ENCODE data around the gene NCKIPSD.
"Not testable (repeated sequence)": the region's sequence is repeated elsewhere in the genome, so short reads cannot be mapped to it uniquely, and the experiment has no call there.

DNA sequence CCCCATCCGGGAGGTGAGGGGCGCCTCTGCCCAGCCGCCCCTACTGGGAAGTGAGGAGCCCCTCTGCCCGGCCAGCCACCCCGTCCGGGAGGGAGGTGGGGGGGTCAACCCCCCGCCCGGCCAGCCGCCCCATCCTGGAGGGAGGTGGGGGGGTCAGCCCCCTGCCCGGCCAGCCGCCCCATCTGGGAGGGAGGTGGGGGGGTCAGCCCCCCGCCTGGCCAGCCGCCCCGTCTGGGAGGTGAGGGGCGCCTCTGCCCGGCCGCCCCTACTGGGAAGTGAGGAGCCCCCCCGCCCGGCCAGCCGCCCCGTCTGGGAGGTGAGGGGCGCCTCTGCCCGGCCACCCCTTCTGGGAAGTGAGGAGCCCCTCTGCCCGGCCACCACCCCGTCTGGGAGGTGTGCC is 48.8 kb upstream of the NCKIPSD start:
- TF ChIP-seq, protein P1, sequence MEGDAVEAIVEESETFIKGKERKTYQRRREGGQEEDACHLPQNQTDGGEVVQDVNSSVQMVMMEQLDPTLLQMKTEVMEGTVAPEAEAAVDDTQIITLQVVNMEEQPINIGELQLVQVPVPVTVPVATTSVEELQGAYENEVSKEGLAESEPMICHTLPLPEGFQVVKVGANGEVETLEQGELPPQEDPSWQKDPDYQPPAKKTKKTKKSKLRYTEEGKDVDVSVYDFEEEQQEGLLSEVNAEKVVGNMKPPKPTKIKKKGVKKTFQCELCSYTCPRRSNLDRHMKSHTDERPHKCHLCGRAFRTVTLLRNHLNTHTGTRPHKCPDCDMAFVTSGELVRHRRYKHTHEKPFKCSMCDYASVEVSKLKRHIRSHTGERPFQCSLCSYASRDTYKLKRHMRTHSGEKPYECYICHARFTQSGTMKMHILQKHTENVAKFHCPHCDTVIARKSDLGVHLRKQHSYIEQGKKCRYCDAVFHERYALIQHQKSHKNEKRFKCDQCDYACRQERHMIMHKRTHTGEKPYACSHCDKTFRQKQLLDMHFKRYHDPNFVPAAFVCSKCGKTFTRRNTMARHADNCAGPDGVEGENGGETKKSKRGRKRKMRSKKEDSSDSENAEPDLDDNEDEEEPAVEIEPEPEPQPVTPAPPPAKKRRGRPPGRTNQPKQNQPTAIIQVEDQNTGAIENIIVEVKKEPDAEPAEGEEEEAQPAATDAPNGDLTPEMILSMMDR (IDR thresholded peaks at IDR 0.05; ENCODE audit: low read depth, low read length) = not testable (repeated sequence)
- TF ChIP-seq, protein P2, sequence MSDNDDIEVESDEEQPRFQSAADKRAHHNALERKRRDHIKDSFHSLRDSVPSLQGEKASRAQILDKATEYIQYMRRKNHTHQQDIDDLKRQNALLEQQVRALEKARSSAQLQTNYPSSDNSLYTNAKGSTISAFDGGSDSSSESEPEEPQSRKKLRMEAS (IDR thresholded peaks at IDR 0.05; ENCODE audit: low read depth, low read length) = not testable (repeated sequence)
- TF ChIP-seq POLR2A (IDR thresholded peaks at IDR 0.05; ENCODE audit: extremely low read depth, insufficient read length) = not testable (repeated sequence)
